Measurements from ENCODE around the gene FBXW2.

FBXW2 gene

GRCh38 chr9:120735415-120736126 lies 57.6 kb downstream of the FBXW2 start:
- no peak for TF ChIP-seq CTCF (IDR thresholded peaks at IDR 0.05; ENCODE audit: low read depth, low read length)
- DNase-seq (ENCODE audit: extremely low read depth, low read depth), result peak; percentile 28

GRCh38 chr9:120734607-120735410 lies 58.4 kb downstream of the FBXW2 start:
- no peak for DNase-seq (ENCODE audit: extremely low read depth, low read depth)
- TF ChIP-seq CTCF (IDR thresholded peaks at IDR 0.05; ENCODE audit: low read depth, low read length), result no peak

- no peak for TF ChIP-seq CTCF (IDR thresholded peaks at IDR 0.05; ENCODE audit: low read depth, low read length)
- DNase-seq (ENCODE audit: extremely low read depth, low read depth), result no peak
Measured at GRCh38 chr9:120733190-120733589, 60.0 kb downstream of the FBXW2 start.

- no peak for TF ChIP-seq CTCF (IDR thresholded peaks at IDR 0.05; ENCODE audit: low read depth, low read length)
- peak; percentile 63 for DNase-seq (ENCODE audit: extremely low read depth, low read depth)
Measured at GRCh38 chr9:120730654-120731514, 62.3 kb downstream of the FBXW2 start.

GRCh38 chr9:120729791-120730241 lies 63.4 kb downstream of the FBXW2 start:
- no peak for DNase-seq (ENCODE audit: extremely low read depth, low read depth)
- TF ChIP-seq CTCF (IDR thresholded peaks at IDR 0.05; ENCODE audit: low read depth, low read length), result no peak; the same call in 1 of the 2 replicates

- no peak for TF ChIP-seq CTCF (IDR thresholded peaks at IDR 0.05; ENCODE audit: low read depth, low read length)
- DNase-seq (ENCODE audit: extremely low read depth, low read depth), result no peak
Measured at GRCh38 chr9:120726484-120726883, 66.7 kb downstream of the FBXW2 start.

All from AG09319 (cell line).